WTC11 (cell line): ENCODE data around the gene CPT1B. TPM values are rescaled to one million over a fixed set of nuclear protein-coding genes. Genes with fewer than 3 reads are reported as not detected.

Experiments
- AR ChIP-seq: fragments of 250-450 bp; sonication (Bioruptor Pico); IDR thresholded peaks from 2 replicates; pipeline ENCODE4 v1.9.0; 2021; ENCODE audit warnings: mild to moderate bottlenecking
- ATF1 ChIP-seq: sonication (generic); formaldehyde crosslinking; IDR thresholded peaks from 2 replicates; pipeline ENCODE4 v1.8.1; 2023; ENCODE audit warnings: mild to moderate bottlenecking, moderate library complexity, missing genetic modification reagents
- CREM ChIP-seq: sonication (generic); formaldehyde crosslinking; IDR thresholded peaks from 2 replicates; pipeline ENCODE4 v1.8.1; 2022; ENCODE audit warnings: mild to moderate bottlenecking, missing genetic modification reagents, moderate library complexity
- E2F4 ChIP-seq: sonication (generic); formaldehyde crosslinking; IDR thresholded peaks from 2 replicates; pipeline ENCODE4 v1.8.1; 2022; ENCODE audit warnings: low read depth, mild to moderate bottlenecking, moderate library complexity, missing genetic modification reagents, borderline replicate concordance
- ELF4 ChIP-seq: sonication (generic); formaldehyde crosslinking; IDR thresholded peaks from 2 replicates; pipeline ENCODE4 v1.8.1; 2022; ENCODE audit warnings: low read depth, mild to moderate bottlenecking, moderate library complexity, missing genetic modification reagents
- ESRRA ChIP-seq: sonication (generic); formaldehyde crosslinking; IDR thresholded peaks from 2 replicates; pipeline ENCODE4 v1.8.1; 2022; ENCODE audit warnings: mild to moderate bottlenecking, missing genetic modification reagents, borderline replicate concordance
- FOXP1 ChIP-seq: sonication (generic); formaldehyde crosslinking; IDR thresholded peaks from 2 replicates; pipeline ENCODE4 v1.8.0; 2022; ENCODE audit warnings: missing genetic modification reagents, mild to moderate bottlenecking, moderate library complexity, borderline replicate concordance
- GABPB1 ChIP-seq: sonication (generic); formaldehyde crosslinking; IDR thresholded peaks from 2 replicates; pipeline ENCODE4 v1.8.1; 2023; ENCODE audit warnings: mild to moderate bottlenecking, missing genetic modification reagents
- HMGA2 ChIP-seq: fragments of 250-450 bp; sonication (Bioruptor Pico); IDR thresholded peaks from 2 replicates; pipeline ENCODE4 v1.4.0; 2021; ENCODE audit warnings: mild to moderate bottlenecking, moderate library complexity
- JUN ChIP-seq: sonication (generic); formaldehyde crosslinking; IDR thresholded peaks from 2 replicates; pipeline ENCODE4 v1.8.0; 2023; ENCODE audit warnings: mild to moderate bottlenecking, missing genetic modification reagents
- MAX ChIP-seq: sonication (generic); formaldehyde crosslinking; IDR thresholded peaks from 2 replicates; pipeline ENCODE4 v1.8.0; 2022; ENCODE audit warnings: mild to moderate bottlenecking, missing genetic modification reagents
- MLX ChIP-seq: sonication (generic); formaldehyde crosslinking; IDR thresholded peaks from 2 replicates; pipeline ENCODE4 v1.8.1; 2023; ENCODE audit warnings: mild to moderate bottlenecking, missing genetic modification reagents, moderate library complexity
- NFE2L1 ChIP-seq: sonication (generic); formaldehyde crosslinking; IDR thresholded peaks from 2 replicates; pipeline ENCODE4 v1.8.1; 2023; ENCODE audit warnings: missing genetic modification reagents
- NFYB ChIP-seq: sonication (generic); formaldehyde crosslinking; conservative IDR thresholded peaks from 2 replicates; pipeline ENCODE4 v1.8.0; 2022; ENCODE audit warnings: low read depth, missing genetic modification reagents
- NR2C2 ChIP-seq: sonication (generic); formaldehyde crosslinking; IDR thresholded peaks from 2 replicates; pipeline ENCODE4 v1.8.0; 2022; ENCODE audit warnings: mild to moderate bottlenecking, missing genetic modification reagents
- PRDM15 ChIP-seq: sonication (generic); formaldehyde crosslinking; IDR thresholded peaks from 2 replicates; pipeline ENCODE4 v1.8.0; 2022; ENCODE audit warnings: missing genetic modification reagents
- PRRX2 ChIP-seq: fragments of 250-450 bp; sonication (Bioruptor Pico); IDR thresholded peaks from 2 replicates; pipeline ENCODE4 v1.8.0; 2021; ENCODE audit warnings: mild to moderate bottlenecking
- TCF7 ChIP-seq: sonication (generic); formaldehyde crosslinking; IDR thresholded peaks from 2 replicates; pipeline ENCODE4 v1.8.0; 2022; ENCODE audit warnings: mild to moderate bottlenecking, low read depth, missing genetic modification reagents, moderate library complexity
- ZBTB21 ChIP-seq: sonication (generic); formaldehyde crosslinking; IDR thresholded peaks from 2 replicates; pipeline ENCODE4 v1.8.1; 2023; ENCODE audit warnings: mild to moderate bottlenecking, missing genetic modification reagents, borderline replicate concordance
- ZBTB43 ChIP-seq: sonication (generic); formaldehyde crosslinking; IDR thresholded peaks from 2 replicates; pipeline ENCODE4 v1.8.1; 2023; ENCODE audit warnings: mild to moderate bottlenecking, missing genetic modification reagents
- ZMAT4 ChIP-seq: fragments of 250-450 bp; sonication (Bioruptor Pico); IDR thresholded peaks from 2 replicates; pipeline ENCODE4 v1.9.0; 2021; ENCODE audit warnings: mild to moderate bottlenecking
- ZNF121 ChIP-seq: sonication (generic); formaldehyde crosslinking; IDR thresholded peaks from 2 replicates; pipeline ENCODE4 v1.8.0; 2023; ENCODE audit warnings: missing genetic modification reagents
- ZNF138 ChIP-seq: sonication (generic); formaldehyde crosslinking; conservative IDR thresholded peaks from 2 replicates; pipeline ENCODE4 v1.8.1; 2022; ENCODE audit warnings: mild to moderate bottlenecking, moderate library complexity, missing genetic modification reagents
- ZNF396 ChIP-seq: fragments of 250-450 bp; sonication (Bioruptor Pico); IDR thresholded peaks from 2 replicates; pipeline ENCODE4 v1.8.0; 2021; ENCODE audit warnings: mild to moderate bottlenecking, moderate library complexity, borderline replicate concordance
- ZNF671 ChIP-seq: fragments of 250-450 bp; sonication (Bioruptor Pico); IDR thresholded peaks from 2 replicates; pipeline ENCODE4 v1.8.0; 2021; ENCODE audit warnings: mild to moderate bottlenecking
- ZSCAN18 ChIP-seq: fragments of 250-450 bp; sonication (Bioruptor Pico); IDR thresholded peaks from 2 replicates; pipeline ENCODE4 v2.1.2; 2022; ENCODE audit warnings: mild to moderate bottlenecking, moderate library complexity
- total RNA-seq: library from RNA; stranded (reverse); gene quantifications from 3 replicates; pipeline ENCODE4 v1.2.3, GENCODE V29; 2021

CPT1B gene
- total RNA-seq, 1 experiment from 2014 or later, result 33.7 TPM

- TF ChIP-seq E2F4 (CRISPR knock-in tag) (no peak), ATF1 (no peak), MAX (CRISPR knock-in tag) (peak; percentile 53; the same call in 1 of the 2 replicates), ZNF396 (CRISPR knock-in tag) (no peak), AR (CRISPR knock-in tag) (no peak), ZNF121 (no peak), NR2C2 (no peak), ESRRA (CRISPR knock-in tag) (no peak), HMGA2 (CRISPR knock-in tag) (no peak), ZBTB43 (CRISPR knock-in tag) (peak; percentile 47; the same call in 1 of the 2 replicates), CREM (CRISPR knock-in tag) (peak; percentile 64; the same call in 1 of the 2 replicates), ZNF138 (no peak), JUN (CRISPR knock-in tag) (no peak), NFYB (peak; percentile 58), MLX (no peak), ZBTB21 (no peak), ZMAT4 (no peak), PRRX2 (CRISPR knock-in tag) (no peak), ZSCAN18 (CRISPR knock-in tag) (no peak), NFE2L1 (CRISPR knock-in tag) (no peak; the same call in 1 of the 2 replicates), TCF7 (no peak), ELF4 (no peak), FOXP1 (CRISPR knock-in tag) (no peak), ZNF671 (no peak), PRDM15 (CRISPR knock-in tag) (no peak), GABPB1 (CRISPR knock-in tag) (peak; percentile 75)
Measured at GRCh38 chr22:50562523-50563412, 15.5 kb downstream of the CPT1B start, which contains the start of gene SYCE3 (continued).
